GM12801 (cell line): ENCODE measurements around the gene COASY.
"Not testable (repeated sequence)": the region's sequence is repeated elsewhere in the genome, so short reads cannot be mapped to it uniquely, and the experiment has no call there.

ENCODE experiments used
- CTCF ChIP-seq: IDR thresholded peaks from one replicate; pipeline ENCODE4 v1.5.1; 2011; ENCODE audit warnings: control low read depth; ENCODE audit not compliant: insufficient read length; ENCODE audit errors: extremely low read depth

COASY gene

GRCh38 chr17:42548993-42549755, 12.8 kb upstream of the COASY start:
- no peak for TF ChIP-seq CTCF

- not testable (repeated sequence) for TF ChIP-seq CTCF
Observed at GRCh38 chr17:42552736-42553135, 9.2 kb upstream of the COASY start, which contains the start of gene HSD17B1. Gene HSD17B1, plus strand, starts transcription at chr17:42552923. Its CDS starts 11 bp downstream, at chr17:42552934.

GRCh38 chr17:42553161-42553818, 8.7 kb upstream of the COASY start:
- no peak for TF ChIP-seq CTCF

- TF ChIP-seq CTCF, result no peak
Observed at GRCh38 chr17:42553866-42554249, 8.1 kb upstream of the COASY start.

GRCh38 chr17:42554250-42555121, 7.5 kb upstream of the COASY start:
- no peak for TF ChIP-seq CTCF

GRCh38 chr17:42555122-42555622, 6.8 kb upstream of the COASY start:
- no peak for TF ChIP-seq CTCF

GRCh38 chr17:42559075-42559474, 2.9 kb upstream of the COASY start:
- TF ChIP-seq CTCF, result no peak
